Measurements from ENCODE around the gene PPP4R4. TPM values are rescaled to one million over a fixed set of nuclear protein-coding genes. Genes with fewer than 3 reads are reported as not detected.

The PPP4R4 gene
- total RNA-seq, 4 donors from 2014 or later: 0.08 to 1.7 (median 0.48) TPM

DNA sequence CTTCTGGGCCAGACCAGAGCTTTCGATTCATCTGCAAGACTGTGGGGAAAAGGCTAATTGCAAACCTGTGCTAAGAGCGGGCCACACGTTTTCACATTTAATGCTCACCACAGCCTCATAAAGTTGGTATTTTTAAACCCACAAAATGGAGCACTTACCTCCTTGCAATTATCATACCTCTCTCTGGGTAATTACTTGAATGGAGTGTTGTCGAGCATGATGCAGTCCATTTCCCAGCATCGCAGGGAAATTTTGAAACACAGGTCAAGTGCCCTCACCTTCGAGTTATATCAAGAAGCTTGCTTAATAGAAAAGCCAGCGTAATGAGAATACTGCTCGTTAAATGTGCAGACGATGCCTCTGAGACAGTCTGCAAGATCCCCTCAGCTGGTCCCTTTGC lies 35.9 kb upstream of the PPP4R4 start:
- Histone ChIP-seq H3K4me3 (no peak overlapping the region), H3K4me1 (no peaks in the 10 kb centered on the region), H3K36me3 (no peaks in the 10 kb centered on the region), H3K27ac (no peak overlapping the region), H3K27me3 (peaks cover 0 to 11% (median 0%) of the 10 kb centered on the region in 4 donors), H3K9me3 (no peaks in the 10 kb centered on the region)
- no peak for DNase-seq
- intact Hi-C loops (cut with DNase I): loop anchor here (5.0 kb wide), 2 partner anchors 86 to 106 kb away; no protein-coding TSS in a partner anchor
- TF ChIP-seq, protein P1, sequence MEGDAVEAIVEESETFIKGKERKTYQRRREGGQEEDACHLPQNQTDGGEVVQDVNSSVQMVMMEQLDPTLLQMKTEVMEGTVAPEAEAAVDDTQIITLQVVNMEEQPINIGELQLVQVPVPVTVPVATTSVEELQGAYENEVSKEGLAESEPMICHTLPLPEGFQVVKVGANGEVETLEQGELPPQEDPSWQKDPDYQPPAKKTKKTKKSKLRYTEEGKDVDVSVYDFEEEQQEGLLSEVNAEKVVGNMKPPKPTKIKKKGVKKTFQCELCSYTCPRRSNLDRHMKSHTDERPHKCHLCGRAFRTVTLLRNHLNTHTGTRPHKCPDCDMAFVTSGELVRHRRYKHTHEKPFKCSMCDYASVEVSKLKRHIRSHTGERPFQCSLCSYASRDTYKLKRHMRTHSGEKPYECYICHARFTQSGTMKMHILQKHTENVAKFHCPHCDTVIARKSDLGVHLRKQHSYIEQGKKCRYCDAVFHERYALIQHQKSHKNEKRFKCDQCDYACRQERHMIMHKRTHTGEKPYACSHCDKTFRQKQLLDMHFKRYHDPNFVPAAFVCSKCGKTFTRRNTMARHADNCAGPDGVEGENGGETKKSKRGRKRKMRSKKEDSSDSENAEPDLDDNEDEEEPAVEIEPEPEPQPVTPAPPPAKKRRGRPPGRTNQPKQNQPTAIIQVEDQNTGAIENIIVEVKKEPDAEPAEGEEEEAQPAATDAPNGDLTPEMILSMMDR (IDR thresholded peaks at IDR 0.05): no peak
- no peak for TF ChIP-seq POLR2A (IDR thresholded peaks at IDR 0.05)
- 83 to 90% methylated on average over 8 to 9 of the region's 9 CpGs for WGBS, 2 donors

DNA sequence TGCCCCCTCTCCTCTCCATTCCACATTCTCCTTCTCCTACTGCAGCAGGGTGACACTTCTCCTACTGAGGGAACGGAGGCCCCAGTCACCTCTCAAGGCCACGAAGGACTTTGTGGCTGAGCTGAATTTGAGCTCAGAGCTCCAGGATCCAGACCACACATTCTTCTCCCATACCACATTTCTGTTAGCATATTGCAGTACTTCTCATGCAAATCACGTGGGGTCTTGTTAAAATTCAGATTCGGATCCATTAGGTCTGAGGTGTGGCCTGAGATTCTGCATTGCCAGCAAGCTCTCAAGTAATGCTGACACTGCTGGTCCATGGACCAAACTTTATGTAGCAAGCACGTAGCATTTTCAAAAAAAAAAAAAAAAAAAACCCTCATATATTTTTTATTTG lies 35.1 kb upstream of the PPP4R4 start:
- H3K27ac ChIP-seq: no peak overlapping the region
- TF ChIP-seq POLR2A (IDR thresholded peaks at IDR 0.05): no peak
- TF ChIP-seq, protein P1 (IDR thresholded peaks at IDR 0.05): no peak
- intact Hi-C loops (cut with DNase I): loop anchor here (5.0 kb wide), 2 partner anchors 87 to 107 kb away; no protein-coding TSS in a partner anchor
- DNase-seq: no peak
- H3K4me1 ChIP-seq: no peaks in the 10 kb centered on the region
- peaks cover 0 to 11% (median 0%) of the 10 kb centered on the region in 4 donors for H3K27me3 ChIP-seq
- H3K9me3 ChIP-seq: no peaks in the 10 kb centered on the region
- H3K36me3 ChIP-seq: no peaks in the 10 kb centered on the region
- H3K4me3 ChIP-seq: no peak overlapping the region
- WGBS, 2 donors: 70 to 76% methylated on average over 5 of the region's 5 CpGs

DNA sequence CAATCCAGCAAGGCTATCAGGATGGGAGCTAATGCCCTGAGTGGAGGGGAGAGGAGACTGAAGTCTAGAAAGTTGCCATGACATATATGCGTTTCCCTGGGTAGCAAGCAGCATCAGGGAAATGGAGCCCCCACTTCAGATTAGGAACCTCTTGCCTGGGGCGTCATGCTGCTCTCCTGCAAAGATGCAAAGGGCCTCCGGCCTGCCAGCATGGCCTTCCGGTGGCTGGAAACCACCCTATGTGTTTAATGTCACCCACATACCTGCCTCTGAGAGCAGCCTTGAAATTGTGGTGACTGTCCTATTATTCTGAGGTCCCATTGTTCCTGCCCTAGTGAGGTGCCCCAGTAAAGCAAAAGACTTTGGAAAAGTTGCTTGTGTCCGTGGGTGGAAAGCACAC lies 34.7 kb upstream of the PPP4R4 start:
- peaks cover 0 to 11% (median 0%) of the 10 kb centered on the region in 4 donors for H3K27me3 ChIP-seq
- H3K4me3 ChIP-seq: no peak overlapping the region
- no peaks in the 10 kb centered on the region for H3K36me3 ChIP-seq
- TF ChIP-seq POLR2A (IDR thresholded peaks at IDR 0.05): no peak
- TF ChIP-seq, protein P1 (IDR thresholded peaks at IDR 0.05): no peak
- 90 to 92% methylated on average over 2 to 4 of the region's 5 CpGs for WGBS, 2 donors
- no peak for DNase-seq
- no peaks in the 10 kb centered on the region for H3K9me3 ChIP-seq
- intact Hi-C loops (cut with DNase I): loop anchor here (5.0 kb wide), 2 partner anchors 87 to 107 kb away; no protein-coding TSS in a partner anchor
- no peak overlapping the region for H3K27ac ChIP-seq
- no peaks in the 10 kb centered on the region for H3K4me1 ChIP-seq

DNA sequence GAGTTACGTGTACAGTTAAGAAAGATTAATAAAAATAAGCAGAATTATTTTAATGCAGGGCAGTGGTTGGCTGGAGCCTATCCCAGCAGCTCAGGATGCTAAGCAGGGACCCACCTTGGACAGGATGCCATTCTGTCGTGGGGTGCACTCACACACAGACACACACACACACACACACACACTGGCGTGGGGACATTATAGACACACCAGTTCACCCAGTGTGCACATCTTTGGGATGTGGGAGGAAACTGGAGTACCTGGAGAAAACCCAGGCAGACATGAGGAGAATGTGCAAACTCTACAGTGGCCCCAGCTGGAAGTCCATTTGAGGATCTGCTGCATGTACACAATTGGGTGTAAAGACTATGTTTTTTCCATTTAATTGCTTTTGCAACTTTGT lies 31.9 kb upstream of the PPP4R4 start:
- TF ChIP-seq, protein P1 (IDR thresholded peaks at IDR 0.05): no peak
- no peak for TF ChIP-seq POLR2A (IDR thresholded peaks at IDR 0.05)

DNA sequence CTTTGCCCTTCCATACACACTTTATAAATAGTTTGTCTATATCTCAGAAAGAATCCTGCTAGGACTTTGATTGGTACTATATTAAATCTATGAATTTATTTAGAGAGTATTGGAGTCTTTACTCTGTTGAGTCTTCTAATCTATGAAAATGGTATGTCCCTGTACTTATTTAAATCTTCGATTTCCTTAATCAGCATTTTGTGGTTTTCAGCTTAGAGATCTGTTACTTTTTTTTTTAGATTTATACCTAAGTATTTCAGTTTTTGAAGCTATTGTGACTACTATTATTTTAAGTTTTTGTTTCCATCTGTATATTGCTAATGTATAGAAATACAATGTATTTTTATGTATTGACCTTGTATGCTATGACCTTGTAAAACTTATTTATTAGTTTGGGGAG lies 31.3 kb upstream of the PPP4R4 start:
- peaks cover 0 to 11% (median 0%) of the 10 kb centered on the region in 4 donors for H3K27me3 ChIP-seq
- WGBS, 2 donors: 87 to 88% methylated on average over 1 of the region's 1 CpG
- H3K4me1 ChIP-seq: no peaks in the 10 kb centered on the region
- intact Hi-C loops (cut with DNase I): no loop called here
- H3K4me3 ChIP-seq: no peak overlapping the region
- H3K36me3 ChIP-seq: no peaks in the 10 kb centered on the region
- no peaks in the 10 kb centered on the region for H3K9me3 ChIP-seq
- no peak for DNase-seq
- TF ChIP-seq POLR2A (IDR thresholded peaks at IDR 0.05): no peak
- TF ChIP-seq, protein P1 (IDR thresholded peaks at IDR 0.05): no peak
- no peak overlapping the region for H3K27ac ChIP-seq

More for the DNA sequence above, 31.9 kb upstream of the PPP4R4 start:
- WGBS, 2 donors: 67 to 77% methylated on average over 3 of the region's 3 CpGs
- Histone ChIP-seq H3K27me3 (peaks cover 0 to 11% (median 0%) of the 10 kb centered on the region in 4 donors), H3K4me1 (no peaks in the 10 kb centered on the region), H3K4me3 (no peak overlapping the region), H3K9me3 (no peaks in the 10 kb centered on the region), H3K36me3 (no peaks in the 10 kb centered on the region), H3K27ac (no peak overlapping the region)
- intact Hi-C loops (cut with DNase I): no loop called here
- DNase-seq: no peak
